Measurements from ENCODE around the gene FOXO6.

- TF ChIP-seq, protein P1, sequence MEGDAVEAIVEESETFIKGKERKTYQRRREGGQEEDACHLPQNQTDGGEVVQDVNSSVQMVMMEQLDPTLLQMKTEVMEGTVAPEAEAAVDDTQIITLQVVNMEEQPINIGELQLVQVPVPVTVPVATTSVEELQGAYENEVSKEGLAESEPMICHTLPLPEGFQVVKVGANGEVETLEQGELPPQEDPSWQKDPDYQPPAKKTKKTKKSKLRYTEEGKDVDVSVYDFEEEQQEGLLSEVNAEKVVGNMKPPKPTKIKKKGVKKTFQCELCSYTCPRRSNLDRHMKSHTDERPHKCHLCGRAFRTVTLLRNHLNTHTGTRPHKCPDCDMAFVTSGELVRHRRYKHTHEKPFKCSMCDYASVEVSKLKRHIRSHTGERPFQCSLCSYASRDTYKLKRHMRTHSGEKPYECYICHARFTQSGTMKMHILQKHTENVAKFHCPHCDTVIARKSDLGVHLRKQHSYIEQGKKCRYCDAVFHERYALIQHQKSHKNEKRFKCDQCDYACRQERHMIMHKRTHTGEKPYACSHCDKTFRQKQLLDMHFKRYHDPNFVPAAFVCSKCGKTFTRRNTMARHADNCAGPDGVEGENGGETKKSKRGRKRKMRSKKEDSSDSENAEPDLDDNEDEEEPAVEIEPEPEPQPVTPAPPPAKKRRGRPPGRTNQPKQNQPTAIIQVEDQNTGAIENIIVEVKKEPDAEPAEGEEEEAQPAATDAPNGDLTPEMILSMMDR (conservative IDR thresholded peaks at IDR 0.05 in 1 of 2, IDR thresholded peaks at IDR 0.05 in 1 of 2; ENCODE audit: low read depth in 1 of 2, low read length in 2 of 2): no peak
- no peak for TF ChIP-seq EZH2 (IDR thresholded peaks at IDR 0.05; ENCODE audit: low read length, missing control alignments)
Observed at GRCh38 chr1:41320895-41321676, 40.1 kb upstream of the FOXO6 start.

Measured in fibroblast of lung (primary cell).